PC-9 (cell line): ENCODE data around the gene CAMK2B.

Experiments used
- CTCF ChIP-seq: fragments of 200-600 bp; sonication (generic); conservative IDR thresholded peaks from 2 replicates; pipeline ENCODE4 v1.6.1; 2017; ENCODE audit warnings: mixed run types, antibody characterized with exemption, mild to moderate bottlenecking, moderate library complexity
- EZH2 ChIP-seq: fragments of 200-600 bp; sonication (generic); IDR thresholded peaks from 2 replicates; pipeline ENCODE4 v1.8.0; 2017; ENCODE audit warnings: antibody characterized with exemption, low read depth

- TF ChIP-seq EZH2 (no peak), CTCF (no peak)
Observed at GRCh38 chr7:44208085-44208484, 117.3 kb downstream of the CAMK2B start.
